Measurements from ENCODE around the gene CCDC183.
"Not testable (repeated sequence)": the region's sequence is repeated elsewhere in the genome, so short reads cannot be mapped to it uniquely, and the experiment has no call there.

The CCDC183 gene

GRCh38 chr9:136786451-136786850 lies 9.7 kb upstream of the CCDC183 start:
- Histone ChIP-seq H3K4me1 (ENCODE audit: control insufficient read depth, insufficient read depth, low read length) (peaks cover 13% of the 10 kb centered on the region), H3K36me3 (ENCODE audit: control insufficient read depth, insufficient read depth, low read length) (no peaks in the 10 kb centered on the region), H3K27me3 (ENCODE audit: control insufficient read depth, insufficient read depth, low read length) (no peaks in the 10 kb centered on the region), H3K9ac (ENCODE audit: low read length) (no peak overlapping the region), H3K27ac (ENCODE audit: low read depth, low read length) (no peak overlapping the region), H3K4me3 (ENCODE audit: low read depth, low read length) (no peak overlapping the region), H3K9me3 (ENCODE audit: control insufficient read depth, insufficient read depth, low read depth, low read length) (no peaks in the 10 kb centered on the region)

- H3K27ac ChIP-seq (ENCODE audit: low read depth, low read length); H3K27me3 ChIP-seq (ENCODE audit: control insufficient read depth, insufficient read depth, low read length); H3K4me3 ChIP-seq (ENCODE audit: low read depth, low read length); H3K9ac ChIP-seq (ENCODE audit: low read length); H3K36me3 ChIP-seq (ENCODE audit: control insufficient read depth, insufficient read depth, low read length); H3K9me3 ChIP-seq (ENCODE audit: control insufficient read depth, insufficient read depth, low read depth, low read length): not testable (repeated sequence)
- peaks cover 13% of the 10 kb centered on the region for H3K4me1 ChIP-seq (ENCODE audit: control insufficient read depth, insufficient read depth, low read length)
Observed at GRCh38 chr9:136786983-136787382, 9.2 kb upstream of the CCDC183 start.

- Histone ChIP-seq H3K9ac (ENCODE audit: low read length) (no peak overlapping the region), H3K36me3 (ENCODE audit: control insufficient read depth, insufficient read depth, low read length) (peaks cover 4% of the 10 kb centered on the region; the same call in 1 of the 2 replicates), H3K27me3 (ENCODE audit: control insufficient read depth, insufficient read depth, low read length) (no peaks in the 10 kb centered on the region), H3K9me3 (ENCODE audit: control insufficient read depth, insufficient read depth, low read depth, low read length) (no peaks in the 10 kb centered on the region), H3K4me1 (ENCODE audit: control insufficient read depth, insufficient read depth, low read length) (peaks cover 16% of the 10 kb centered on the region), H3K4me3 (ENCODE audit: low read depth, low read length) (no peak overlapping the region; the same call in 1 of the 2 replicates), H3K27ac (ENCODE audit: low read depth, low read length) (no peak overlapping the region)
Observed at GRCh38 chr9:136787690-136788400, 8.3 kb upstream of the CCDC183 start.

GRCh38 chr9:136788644-136789522 lies 7.3 kb upstream of the CCDC183 start:
- not testable (repeated sequence) for H3K4me3 ChIP-seq (ENCODE audit: low read depth, low read length); H3K36me3 ChIP-seq (ENCODE audit: control insufficient read depth, insufficient read depth, low read length); H3K9me3 ChIP-seq (ENCODE audit: control insufficient read depth, insufficient read depth, low read depth, low read length); H3K27me3 ChIP-seq (ENCODE audit: control insufficient read depth, insufficient read depth, low read length)
- Histone ChIP-seq H3K9ac (ENCODE audit: low read length) (peak overlapping the region; percentile 57), H3K4me1 (ENCODE audit: control insufficient read depth, insufficient read depth, low read length) (peaks cover 20% of the 10 kb centered on the region), H3K27ac (ENCODE audit: low read depth, low read length) (peak overlapping the region; percentile 39; the same call in 1 of the 2 replicates)

GRCh38 chr9:136789523-136789937 lies 6.6 kb upstream of the CCDC183 start:
- no peak overlapping the region for H3K4me3 ChIP-seq (ENCODE audit: low read depth, low read length)
- peaks cover 20% of the 10 kb centered on the region for H3K4me1 ChIP-seq (ENCODE audit: control insufficient read depth, insufficient read depth, low read length)
- no peaks in the 10 kb centered on the region for H3K27me3 ChIP-seq (ENCODE audit: control insufficient read depth, insufficient read depth, low read length)
- peaks cover 6% of the 10 kb centered on the region; the same call in 1 of the 2 replicates for H3K36me3 ChIP-seq (ENCODE audit: control insufficient read depth, insufficient read depth, low read length)
- no peaks in the 10 kb centered on the region for H3K9me3 ChIP-seq (ENCODE audit: control insufficient read depth, insufficient read depth, low read depth, low read length)
- no peak overlapping the region; the same call in 1 of the 2 replicates for H3K27ac ChIP-seq (ENCODE audit: low read depth, low read length)
- H3K9ac ChIP-seq (ENCODE audit: low read length), result peak overlapping the region; percentile 25

GRCh38 chr9:136790640-136791515 lies 5.3 kb upstream of the CCDC183 start, which contains the start of gene TMEM141:
Gene TMEM141 (plus strand): TSS chr9:136791344. CDS start chr9:136791371, 27 bp downstream.
- H3K27ac ChIP-seq (ENCODE audit: low read depth, low read length), result peak within 1 kb of the TSS; percentile 80; the same call in 1 of the 2 replicates
- H3K4me1 ChIP-seq (ENCODE audit: control insufficient read depth, insufficient read depth, low read length), result peaks cover 28% of the 10 kb centered on the region

DNA sequence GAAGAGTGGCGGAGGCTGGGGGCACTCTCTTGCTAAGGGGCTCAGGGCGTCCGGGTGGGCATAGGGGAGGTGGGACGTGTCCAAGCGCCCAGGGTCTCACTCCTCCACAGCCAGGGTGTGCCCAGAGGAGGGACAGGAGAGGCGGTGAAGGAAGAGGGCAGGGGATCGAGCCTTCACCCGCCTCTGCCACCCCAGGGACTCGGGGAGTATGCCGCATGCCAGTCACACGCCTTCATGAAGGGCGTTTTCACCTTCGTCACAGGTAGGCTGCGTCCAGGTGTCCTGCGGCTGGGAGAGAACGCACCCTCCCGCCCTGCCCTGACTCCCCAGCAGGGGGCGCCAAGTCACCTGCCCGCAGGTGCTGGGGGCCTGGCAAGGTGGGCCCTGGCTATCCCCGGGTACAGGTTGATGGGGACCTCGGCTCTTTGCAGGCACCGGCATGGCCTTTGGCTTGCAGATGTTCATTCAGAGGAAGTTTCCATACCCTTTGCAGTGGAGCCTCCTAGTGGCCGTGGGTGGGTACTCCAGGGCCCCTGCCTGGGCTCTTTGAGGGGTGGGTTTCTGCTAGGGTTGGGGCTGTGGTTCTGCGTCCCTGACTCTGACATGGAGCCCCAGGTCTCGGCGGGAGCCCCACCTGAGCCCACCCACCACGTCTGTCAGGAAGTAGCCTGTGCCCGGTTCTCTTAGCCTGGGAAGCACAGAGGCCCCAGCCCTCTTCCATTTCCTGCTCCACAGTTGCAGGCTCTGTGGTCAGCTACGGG lies 4.4 kb upstream of the CCDC183 start:
- Histone ChIP-seq H3K9ac (ENCODE audit: low read length) (peak overlapping the region; percentile 70), H3K4me1 (ENCODE audit: control insufficient read depth, insufficient read depth, low read length) (peaks cover 36% of the 10 kb centered on the region), H3K36me3 (ENCODE audit: control insufficient read depth, insufficient read depth, low read length) (peaks cover 6% of the 10 kb centered on the region; the same call in 1 of the 2 replicates), H3K4me3 (ENCODE audit: low read depth, low read length) (peak overlapping the region; percentile 92), H3K27me3 (ENCODE audit: control insufficient read depth, insufficient read depth, low read length) (no peaks in the 10 kb centered on the region), H3K9me3 (ENCODE audit: control insufficient read depth, insufficient read depth, low read depth, low read length) (no peaks in the 10 kb centered on the region), H3K27ac (ENCODE audit: low read depth, low read length) (peak overlapping the region; percentile 80; the same call in 1 of the 2 replicates)

More at GRCh38 chr9:136790640-136791515, 5.3 kb upstream of the CCDC183 start, which contains the start of gene TMEM141:
- Histone ChIP-seq H3K9me3 (ENCODE audit: control insufficient read depth, insufficient read depth, low read depth, low read length) (no peaks in the 10 kb centered on the region), H3K36me3 (ENCODE audit: control insufficient read depth, insufficient read depth, low read length) (peaks cover 6% of the 10 kb centered on the region; the same call in 1 of the 2 replicates), H3K9ac (ENCODE audit: low read length) (peak within 1 kb of the TSS; percentile 70), H3K27me3 (ENCODE audit: control insufficient read depth, insufficient read depth, low read length) (no peaks in the 10 kb centered on the region), H3K4me3 (ENCODE audit: low read depth, low read length) (peak within 1 kb of the TSS; percentile 92)

- peaks cover 6% of the 10 kb centered on the region; the same call in 1 of the 2 replicates for H3K36me3 ChIP-seq (ENCODE audit: control insufficient read depth, insufficient read depth, low read length)
- peak overlapping the region; percentile 70 for H3K9ac ChIP-seq (ENCODE audit: low read length)
- H3K27ac ChIP-seq (ENCODE audit: low read depth, low read length), result no peak overlapping the region
- peak overlapping the region; percentile 92 for H3K4me3 ChIP-seq (ENCODE audit: low read depth, low read length)
- H3K4me1 ChIP-seq (ENCODE audit: control insufficient read depth, insufficient read depth, low read length), result peaks cover 39% of the 10 kb centered on the region
- no peaks in the 10 kb centered on the region for H3K9me3 ChIP-seq (ENCODE audit: control insufficient read depth, insufficient read depth, low read depth, low read length)
- no peaks in the 10 kb centered on the region for H3K27me3 ChIP-seq (ENCODE audit: control insufficient read depth, insufficient read depth, low read length)
Observed at GRCh38 chr9:136792321-136793085, 3.6 kb upstream of the CCDC183 start.

GRCh38 chr9:136793086-136793946 lies 2.8 kb upstream of the CCDC183 start:
- Histone ChIP-seq H3K9ac (ENCODE audit: low read length) (peak overlapping the region; percentile 15), H3K9me3 (ENCODE audit: control insufficient read depth, insufficient read depth, low read depth, low read length) (no peaks in the 10 kb centered on the region), H3K27me3 (ENCODE audit: control insufficient read depth, insufficient read depth, low read length) (no peaks in the 10 kb centered on the region), H3K4me1 (ENCODE audit: control insufficient read depth, insufficient read depth, low read length) (peaks cover 33% of the 10 kb centered on the region), H3K27ac (ENCODE audit: low read depth, low read length) (no peak overlapping the region), H3K4me3 (ENCODE audit: low read depth, low read length) (no peak overlapping the region), H3K36me3 (ENCODE audit: control insufficient read depth, insufficient read depth, low read length) (peaks cover 6% of the 10 kb centered on the region; the same call in 1 of the 2 replicates)

All from HUES6 (cell line).